Measurements from ENCODE around the gene NTHL1.

Gene NTHL1

GRCh38 chr16:2087748-2088631, 40.4 kb upstream of the NTHL1 start:
- H3K4me3 ChIP-seq, result no peak overlapping the region
- no peak for TF ChIP-seq CTCF (IDR thresholded peaks at IDR 0.05)
- H3K27ac ChIP-seq, result no peak overlapping the region
- DNase-seq (ENCODE audit: low spot score), result no peak

GRCh38 chr16:2086812-2087747, 39.4 kb upstream of the NTHL1 start:
- TF ChIP-seq CTCF (IDR thresholded peaks at IDR 0.05), result no peak
- H3K27ac ChIP-seq, result no peak overlapping the region
- H3K4me3 ChIP-seq, result no peak overlapping the region
- no peak for DNase-seq (ENCODE audit: low spot score)

- no peak for DNase-seq (ENCODE audit: low spot score)
- no peak overlapping the region for H3K4me3 ChIP-seq
- no peak overlapping the region for H3K27ac ChIP-seq
- no peak for TF ChIP-seq CTCF (IDR thresholded peaks at IDR 0.05)
These were observed 38.6 kb upstream of the NTHL1 start for GRCh38 chr16:2086106-2086742.

DNA sequence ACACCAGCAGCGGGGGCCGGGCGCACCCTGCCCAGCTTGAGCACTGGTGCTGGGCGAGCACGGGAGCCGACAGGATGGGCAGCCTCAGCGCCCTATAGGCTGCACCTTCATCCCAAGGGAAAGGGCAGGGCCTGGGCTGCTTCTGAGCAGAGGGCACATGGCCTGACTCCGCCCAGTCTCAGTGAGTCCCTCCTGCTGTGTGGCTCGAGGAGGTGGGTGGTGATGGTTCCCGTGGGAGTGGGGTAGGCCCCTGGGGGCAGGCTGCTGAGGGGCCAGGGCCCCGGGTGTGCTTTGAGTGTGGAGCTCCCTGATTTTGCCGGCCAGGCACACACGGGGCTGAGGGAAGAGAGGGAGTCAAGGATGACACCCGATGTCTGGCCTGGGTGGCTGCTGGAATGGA, 38.0 kb upstream of the NTHL1 start:
- Histone ChIP-seq H3K27ac (peak overlapping the region in 1 of 2 donors; percentile 31), H3K4me3 (no peak overlapping the region)
- DNase-seq (ENCODE audit: low spot score), result no peak
- no peak for TF ChIP-seq CTCF (IDR thresholded peaks at IDR 0.05)

GRCh38 chr16:2084895-2085625, 37.4 kb upstream of the NTHL1 start:
- peak overlapping the region in 1 of 2 donors; percentile 31 for H3K27ac ChIP-seq
- no peak overlapping the region for H3K4me3 ChIP-seq
- no peak for DNase-seq (ENCODE audit: low spot score)
- no peak for TF ChIP-seq CTCF (IDR thresholded peaks at IDR 0.05)
